NK-92 (cell line): ENCODE results near the gene DCAF12.
"Not testable (repeated sequence)": the region's sequence is repeated elsewhere in the genome, so short reads cannot be mapped to it uniquely, and the experiment has no call there.

Experiments
- DNase-seq: peaks from one replicate; lab custom pipeline; 2025; ENCODE audit not compliant: unreplicated experiment; lab: John Stamatoyannopoulos, UW

The DCAF12 gene

DNA sequence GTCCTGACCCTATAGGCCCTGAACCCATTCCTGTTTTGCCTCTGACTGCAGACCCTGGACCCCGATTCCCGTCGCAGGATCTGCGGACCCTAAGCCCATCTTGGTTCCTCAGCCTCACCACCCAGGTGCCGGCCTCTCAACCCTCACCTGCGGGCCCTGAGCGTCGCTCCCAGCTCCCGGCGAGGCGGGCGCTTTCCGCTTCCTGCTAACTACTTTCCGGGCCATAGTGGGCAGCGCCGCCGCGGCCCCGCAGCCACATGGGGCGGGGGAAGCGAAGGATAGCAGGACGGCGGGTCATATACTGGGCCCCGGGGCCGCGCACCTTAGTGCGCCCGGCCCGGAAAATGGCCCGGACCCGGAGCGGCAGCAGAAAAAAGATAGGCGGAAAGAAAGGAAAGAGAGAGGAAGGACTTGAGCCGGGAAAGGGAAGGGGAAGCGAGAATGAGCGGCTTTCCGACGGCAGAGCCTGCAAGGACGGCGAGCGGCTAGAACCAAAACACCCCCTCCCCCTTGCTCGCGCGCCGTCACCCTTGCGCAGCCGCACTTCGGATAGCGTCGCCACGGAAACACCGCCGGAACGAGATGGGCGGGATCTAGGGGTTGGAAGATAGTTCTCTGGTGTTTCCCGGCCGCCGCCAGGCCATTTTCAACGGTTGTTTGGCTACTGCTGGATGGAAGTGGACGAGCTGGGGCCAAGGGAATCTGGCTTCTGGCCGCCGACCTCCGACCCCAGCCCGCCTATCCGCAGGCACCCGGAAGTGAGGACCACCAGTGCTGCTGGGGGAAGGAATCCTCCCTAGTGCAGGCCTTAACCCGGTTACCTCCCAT lies at the start of gene DCAF12:
Gene DCAF12 (minus strand): TSS at position 492 of the 828 bp plus-strand sequence. CDS start 267 bp downstream, at position 225.
- no peak for DNase-seq

DNA sequence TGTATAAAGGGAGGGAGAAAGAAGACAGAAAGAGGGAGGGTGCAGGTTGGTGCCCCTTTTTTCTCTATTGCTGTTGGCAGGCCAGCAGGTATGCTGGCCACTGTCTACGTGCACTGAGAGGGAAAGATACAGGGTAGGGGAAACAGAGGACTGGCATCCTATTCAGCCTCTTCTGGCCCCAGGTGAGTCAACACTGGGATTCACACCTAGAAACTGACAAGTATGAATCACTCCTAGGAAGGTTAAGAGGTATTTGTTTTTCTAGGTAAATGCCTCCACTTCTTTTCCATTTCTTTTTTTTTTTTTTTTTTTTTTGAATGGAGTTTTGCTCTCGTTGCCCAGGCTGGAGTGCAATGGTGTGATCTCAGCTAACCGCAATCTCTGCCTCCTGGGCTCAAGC lies 49.6 kb upstream of the DCAF12 start:
- DNase-seq = no peak

DNA sequence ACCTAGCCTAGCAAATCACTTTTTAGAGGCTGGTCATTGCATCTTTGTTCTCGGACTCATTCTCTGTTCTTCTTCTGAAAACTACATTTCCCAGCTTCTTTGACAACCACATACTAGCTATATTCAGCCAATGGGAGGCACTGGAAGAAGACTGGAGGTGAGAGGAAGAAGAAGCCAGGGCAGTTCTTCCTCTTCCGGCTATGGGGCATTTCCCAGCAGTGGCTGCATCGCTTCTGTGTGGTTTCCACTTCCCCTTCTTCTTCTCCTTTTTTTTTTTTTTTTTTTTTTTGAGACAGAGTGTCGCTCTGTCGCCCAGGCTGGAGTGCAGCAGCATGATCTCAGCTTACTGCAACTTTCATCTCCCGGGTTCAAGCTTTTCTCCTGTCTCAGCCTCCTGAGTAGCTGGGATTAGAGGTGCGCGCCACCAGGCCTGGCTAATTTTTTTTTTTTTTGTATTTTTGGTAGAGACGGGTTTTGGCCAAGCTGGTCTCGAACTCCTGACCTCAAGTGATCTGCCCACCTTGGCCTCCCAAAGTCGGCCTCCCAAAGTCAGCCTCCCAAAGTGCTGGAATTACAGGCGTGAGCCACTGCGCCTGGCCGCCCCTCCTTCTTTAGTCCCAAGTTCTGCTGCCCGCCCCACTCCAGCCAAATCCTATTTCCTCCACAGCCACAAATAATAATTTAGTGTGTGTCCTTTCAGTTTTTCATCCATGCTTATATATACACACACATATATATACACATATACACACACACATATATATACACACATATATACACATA lies 45.4 kb upstream of the DCAF12 start:
- DNase-seq = no peak

DNA sequence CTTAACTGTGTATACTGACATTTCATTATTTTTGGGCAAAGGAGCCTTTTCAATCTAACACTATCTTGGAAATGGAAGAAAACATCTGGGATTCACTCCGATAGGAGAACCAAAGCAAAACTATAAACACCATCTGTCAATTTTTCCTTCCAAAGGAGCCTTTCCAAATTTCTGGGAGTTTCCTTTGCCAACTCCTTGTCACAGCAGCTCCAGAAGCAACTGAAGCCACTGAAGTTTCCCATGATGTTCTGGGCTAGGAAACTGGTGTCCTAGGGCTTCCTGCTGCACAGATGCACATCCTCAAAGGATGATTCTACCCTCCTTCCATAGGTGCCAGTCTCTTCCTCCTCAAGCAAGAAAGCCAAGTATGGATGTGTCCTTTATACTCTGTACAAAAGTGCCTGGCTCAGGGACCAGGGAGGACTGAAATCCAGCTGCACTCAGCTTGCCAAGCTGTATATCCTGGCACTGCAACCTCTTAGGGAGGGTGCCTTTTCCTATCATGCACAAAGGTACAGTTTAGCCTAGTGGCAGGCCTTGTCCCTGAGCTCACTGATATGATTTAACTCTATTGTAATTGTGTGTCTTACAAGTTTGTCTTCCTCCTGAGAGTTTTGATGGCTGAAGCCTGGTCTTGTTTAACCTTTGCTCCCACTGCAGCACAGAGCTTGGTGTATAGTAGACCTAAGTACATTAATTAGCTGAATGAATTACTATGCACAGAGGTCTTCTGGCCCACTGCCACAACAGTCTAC lies 43.9 kb upstream of the DCAF12 start:
- no peak for DNase-seq

DNA sequence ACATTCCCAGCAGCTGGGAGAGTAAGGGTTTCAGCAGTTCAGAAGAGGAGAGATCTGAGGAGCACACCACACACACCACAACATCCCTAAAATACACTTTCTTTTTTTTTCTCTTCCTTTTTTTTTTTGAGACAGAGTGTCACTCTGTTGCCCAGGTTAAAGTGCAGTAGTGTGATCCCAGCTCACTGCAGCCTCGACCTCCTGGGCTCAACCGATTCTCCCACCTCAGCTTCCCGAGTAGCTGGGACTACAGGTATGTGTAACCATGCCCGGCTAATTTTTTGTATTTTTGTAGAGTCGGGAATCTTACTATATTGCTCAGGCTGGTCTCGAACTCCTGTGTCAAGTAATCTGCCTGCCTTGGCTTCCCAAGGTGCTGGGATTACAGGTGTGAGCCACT lies 42.6 kb upstream of the DCAF12 start:
- DNase-seq = no peak

DNA sequence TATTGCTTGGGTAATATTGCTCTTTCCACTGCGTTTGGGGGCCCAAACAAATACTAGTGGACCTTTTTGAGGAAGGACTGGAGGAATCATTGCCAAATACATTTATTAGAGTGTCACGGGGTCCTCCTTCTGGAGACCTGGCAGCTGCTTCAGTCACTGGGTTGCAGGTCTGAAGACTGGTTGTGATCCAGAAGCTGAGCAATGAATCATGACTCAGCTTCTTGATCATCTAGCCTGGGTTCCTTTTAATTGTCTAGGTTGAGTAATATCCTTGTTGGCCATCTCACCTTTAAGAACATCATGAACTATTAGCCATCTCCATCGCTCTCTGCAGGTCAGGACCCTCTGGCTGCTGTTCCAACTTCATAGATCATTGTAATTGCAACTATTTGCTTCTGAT lies 36.9 kb upstream of the DCAF12 start:
- no peak for DNase-seq

DNA sequence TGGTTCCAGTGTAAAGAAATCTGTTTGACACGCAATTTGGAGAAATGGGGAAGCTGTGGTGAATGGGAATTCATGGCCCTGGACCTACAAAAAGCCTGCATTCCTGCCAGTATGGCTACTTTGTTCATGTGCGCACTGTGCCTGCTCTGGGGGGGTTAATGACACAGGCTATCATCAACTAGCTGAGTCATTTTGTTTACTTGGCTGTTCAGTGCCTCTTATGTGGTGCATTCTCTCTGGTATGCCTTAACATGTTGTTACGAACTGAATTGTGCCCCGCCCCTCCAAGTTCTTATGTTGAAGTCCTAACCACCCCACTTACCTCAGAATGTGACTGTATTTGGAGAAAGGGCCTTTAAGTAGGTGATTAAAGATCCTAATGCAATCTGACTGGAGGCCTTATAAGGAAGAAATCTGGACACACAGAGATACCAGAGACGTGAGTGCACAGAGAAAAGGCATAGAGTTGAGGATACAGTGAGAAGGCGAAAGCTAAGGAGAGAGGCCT lies 31.9 kb upstream of the DCAF12 start:
- DNase-seq = no peak

DNA sequence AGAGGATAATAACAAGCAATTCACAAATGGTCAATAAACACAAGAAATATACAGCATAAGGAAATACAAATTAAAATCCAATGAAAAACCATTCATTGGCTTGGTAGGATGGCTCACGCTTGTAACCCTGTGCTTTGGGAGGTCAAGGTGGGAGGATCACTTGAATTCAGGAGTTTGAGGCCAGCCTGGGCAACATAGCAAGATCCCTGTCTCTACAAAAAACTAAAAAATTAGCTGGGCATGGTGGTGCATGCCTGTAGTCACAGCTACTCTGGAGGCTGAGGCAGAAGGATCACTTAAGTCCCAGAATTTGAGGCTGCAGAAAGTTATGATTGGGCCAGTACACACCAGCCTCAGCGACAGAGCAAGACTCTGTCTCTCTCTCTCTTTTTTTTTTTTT lies 31.4 kb upstream of the DCAF12 start:
- no peak for DNase-seq

DNA sequence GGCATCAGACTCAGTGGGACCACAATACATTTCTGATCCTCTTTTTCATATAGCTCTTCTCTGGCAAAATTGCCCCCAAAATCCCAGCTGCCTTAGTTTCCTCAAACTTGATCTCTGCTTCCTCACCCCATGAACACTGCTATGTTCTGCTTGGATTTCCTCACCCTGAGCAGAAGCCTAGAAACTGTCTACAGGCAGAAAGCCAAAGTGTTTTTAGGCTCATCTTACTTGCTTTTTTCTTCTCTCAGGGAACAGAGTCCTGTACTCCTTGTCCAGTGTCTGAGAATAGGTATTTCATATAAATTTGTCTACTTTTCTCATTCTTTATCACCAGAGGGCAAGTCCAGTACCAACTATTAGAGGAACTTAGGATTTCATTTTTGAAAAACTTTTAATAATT lies 30.8 kb upstream of the DCAF12 start:
- no peak for DNase-seq

DNA sequence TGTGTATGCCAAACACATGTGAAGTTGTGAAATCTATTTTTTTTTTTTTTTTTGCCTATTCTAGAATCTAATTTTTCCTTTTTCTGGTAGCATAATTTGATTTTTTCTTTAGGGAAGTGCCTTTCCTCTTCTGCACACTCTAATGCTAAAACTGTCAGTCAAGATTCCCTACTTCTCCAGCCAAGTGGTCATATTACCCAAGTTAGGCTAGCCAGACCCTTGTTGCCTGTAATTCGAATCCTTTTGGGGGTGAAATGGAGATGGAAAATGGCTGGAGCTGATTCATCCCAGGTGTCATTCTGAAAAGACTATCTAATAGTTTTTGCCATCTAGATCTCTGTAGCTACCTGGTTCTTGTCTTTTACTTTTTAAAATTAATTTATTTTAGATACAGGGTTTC lies 27.6 kb upstream of the DCAF12 start:
- no peak for DNase-seq

DNA sequence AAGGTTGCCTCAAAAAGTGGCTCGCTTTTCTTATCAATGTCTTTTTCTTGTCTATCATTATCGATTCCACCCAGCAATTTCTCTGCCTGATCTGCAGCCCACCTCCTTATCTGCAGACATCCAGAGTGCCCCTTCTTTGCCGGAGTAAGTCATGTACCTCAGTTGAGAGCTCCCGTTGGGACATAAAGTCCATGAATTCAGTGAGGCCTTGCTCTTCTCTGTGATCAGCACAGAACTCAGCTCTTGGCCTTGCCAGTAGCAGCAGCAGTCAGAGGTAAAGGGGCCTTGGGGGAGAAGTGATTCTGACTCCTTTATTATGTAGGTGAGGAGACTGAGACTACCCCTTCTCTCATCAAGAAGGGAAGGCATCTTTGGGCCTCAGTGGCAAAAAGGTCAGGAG lies 24.9 kb upstream of the DCAF12 start:
- no peak for DNase-seq

DNA sequence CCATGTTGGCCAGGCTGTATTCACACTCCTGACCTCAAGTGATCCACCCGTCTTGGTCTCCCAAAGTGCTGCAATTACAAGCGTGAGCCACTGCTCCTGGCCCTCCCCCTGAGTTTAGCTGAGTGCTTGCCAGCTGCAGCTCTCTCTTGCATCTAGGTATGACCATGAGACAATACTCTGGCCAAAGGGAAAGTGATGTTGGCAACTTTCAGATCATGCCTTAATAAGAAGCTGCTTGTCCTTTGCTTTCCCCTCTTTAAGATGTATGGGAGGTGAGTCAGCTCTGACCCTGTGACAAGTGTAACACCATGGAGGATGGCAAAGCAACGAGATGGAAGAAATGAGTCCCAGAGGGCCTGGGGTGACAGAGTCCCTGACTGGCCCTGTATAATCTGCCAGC lies 18.7 kb upstream of the DCAF12 start:
- DNase-seq = no peak

DNA sequence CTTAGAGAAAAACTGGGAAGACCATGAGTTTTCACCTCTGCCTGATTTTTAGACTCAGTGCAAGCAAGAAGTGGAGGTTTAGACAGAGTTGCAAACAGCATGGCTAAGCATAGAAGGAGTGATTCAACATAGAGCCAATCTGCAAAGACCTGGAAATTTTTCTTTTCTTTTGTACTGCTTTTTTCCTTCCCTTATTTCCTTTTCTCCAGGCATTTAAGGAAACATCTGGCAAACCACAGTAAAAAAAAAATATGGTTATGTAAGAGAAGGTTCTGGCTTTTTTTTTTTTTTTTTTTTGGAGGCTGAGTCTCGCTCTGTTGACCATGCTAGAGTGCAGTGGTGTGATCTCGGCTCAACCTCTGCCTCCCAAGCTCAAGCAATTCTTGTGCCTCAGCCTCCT lies 16.6 kb upstream of the DCAF12 start:
- no peak for DNase-seq

DNA sequence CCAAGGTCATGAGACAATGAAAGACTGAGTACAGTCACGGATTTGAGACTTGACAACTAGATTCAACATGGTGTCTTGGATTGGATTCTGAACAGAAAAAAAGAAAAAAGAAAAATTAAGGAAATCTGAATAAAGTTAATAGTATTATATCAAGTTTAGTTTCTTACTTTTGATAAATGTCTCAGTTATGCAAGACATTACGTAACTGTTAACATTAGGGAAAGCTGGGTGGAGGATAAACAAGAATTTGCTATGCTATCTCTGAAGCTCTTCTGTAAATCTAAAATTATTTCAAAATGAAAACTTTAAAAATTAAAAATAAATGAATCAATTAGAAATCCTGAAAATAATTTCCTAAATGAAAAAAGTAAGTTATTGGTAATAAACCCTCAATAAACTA lies 14.4 kb upstream of the DCAF12 start:
- no peak for DNase-seq

DNA sequence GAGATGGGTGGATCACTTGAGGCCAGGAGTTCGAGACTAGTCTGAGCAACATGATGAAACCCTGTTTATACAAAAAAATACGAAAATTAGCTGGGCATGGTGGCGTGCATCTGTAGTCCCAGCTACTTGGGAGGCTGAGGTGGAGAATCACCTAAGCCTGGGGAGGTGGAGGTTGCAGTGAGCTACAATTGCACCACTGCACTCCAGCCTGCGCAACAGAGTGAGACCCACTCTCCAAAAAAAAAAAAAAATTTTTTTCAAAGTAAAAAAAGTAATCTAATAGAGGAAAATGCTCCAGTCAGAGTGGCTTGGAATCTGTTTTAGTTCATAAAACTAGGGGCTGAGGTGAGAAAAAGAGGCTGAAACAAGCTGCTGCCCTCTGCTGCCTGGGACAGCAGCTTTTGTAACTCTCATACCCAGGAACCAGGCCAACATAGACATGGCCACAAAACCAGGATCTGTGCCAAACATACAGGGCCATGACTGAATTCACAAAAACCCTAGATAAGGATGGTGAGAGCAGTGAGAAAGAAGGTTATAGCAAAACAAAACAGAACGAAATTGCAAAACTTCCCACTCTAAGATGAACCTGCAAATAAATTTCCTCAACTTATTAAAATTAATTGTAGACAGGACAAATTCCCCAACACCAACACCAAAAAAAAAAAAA lies 13.1 kb upstream of the DCAF12 start:
- DNase-seq = no peak

DNA sequence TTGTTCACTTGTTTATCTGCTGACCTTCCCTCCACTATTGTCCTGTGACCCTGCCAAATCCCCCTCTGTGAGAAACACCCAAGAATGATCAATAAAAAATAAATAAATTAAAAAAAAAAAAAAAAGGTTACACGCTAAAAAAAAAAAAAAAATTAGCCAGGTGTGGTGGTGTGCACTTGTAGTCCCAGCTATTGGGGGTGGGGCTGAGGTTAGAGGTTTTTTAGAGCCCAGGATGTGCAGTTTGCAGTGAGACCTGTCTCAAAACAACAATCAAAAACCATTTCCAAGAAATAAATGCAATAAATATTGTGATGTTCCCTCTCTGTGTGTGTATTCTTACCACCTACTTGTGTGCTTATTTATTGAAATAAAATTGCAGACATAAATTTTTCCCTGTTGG lies 12.1 kb upstream of the DCAF12 start:
- not testable (repeated sequence) for DNase-seq

DNA sequence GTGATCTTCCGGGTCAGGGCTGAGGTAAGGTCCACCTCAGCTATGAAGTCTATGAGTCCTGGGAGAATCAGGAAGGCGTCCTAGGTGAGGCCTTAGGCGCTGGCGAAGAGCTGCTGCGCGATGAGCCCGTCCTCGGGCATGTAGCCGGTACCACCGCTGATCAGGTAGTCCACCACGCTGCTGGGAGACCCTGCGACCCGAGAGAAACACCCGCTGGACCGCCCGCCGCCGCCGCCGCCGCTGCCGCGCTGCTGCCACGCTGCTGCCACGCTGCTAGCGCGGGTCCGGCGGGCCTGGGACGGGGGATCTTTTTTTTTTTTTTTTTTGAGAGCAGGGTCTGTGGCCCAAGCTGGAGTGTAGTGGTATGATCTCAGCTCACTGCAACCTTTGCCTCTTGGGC lies 8.0 kb upstream of the DCAF12 start:
- DNase-seq = no peak

DNA sequence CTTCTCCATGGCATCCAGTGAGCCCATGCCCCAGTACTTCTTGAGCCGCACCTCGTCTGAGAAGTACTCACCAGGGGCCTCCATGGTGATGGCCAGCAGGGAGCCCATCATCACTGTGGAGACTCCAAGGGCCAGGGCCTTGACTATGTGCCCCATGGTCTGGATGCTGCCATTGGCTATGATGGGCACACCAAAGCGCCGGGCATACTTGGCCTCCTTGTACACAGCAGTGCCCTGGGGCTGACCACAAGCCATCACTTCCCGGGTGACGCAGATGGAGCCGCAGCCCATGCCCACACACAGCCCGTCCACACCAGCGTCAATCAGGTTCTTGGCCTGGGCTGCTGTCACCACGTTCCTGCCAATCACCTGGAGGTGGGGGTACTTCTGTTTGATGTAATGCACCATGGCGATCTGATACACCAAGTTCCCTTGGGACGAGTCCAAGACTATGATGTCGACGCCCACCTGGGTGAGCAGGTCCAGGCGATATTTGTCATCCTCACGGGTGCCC lies 7.0 kb upstream of the DCAF12 start:
- no peak for DNase-seq

DNA sequence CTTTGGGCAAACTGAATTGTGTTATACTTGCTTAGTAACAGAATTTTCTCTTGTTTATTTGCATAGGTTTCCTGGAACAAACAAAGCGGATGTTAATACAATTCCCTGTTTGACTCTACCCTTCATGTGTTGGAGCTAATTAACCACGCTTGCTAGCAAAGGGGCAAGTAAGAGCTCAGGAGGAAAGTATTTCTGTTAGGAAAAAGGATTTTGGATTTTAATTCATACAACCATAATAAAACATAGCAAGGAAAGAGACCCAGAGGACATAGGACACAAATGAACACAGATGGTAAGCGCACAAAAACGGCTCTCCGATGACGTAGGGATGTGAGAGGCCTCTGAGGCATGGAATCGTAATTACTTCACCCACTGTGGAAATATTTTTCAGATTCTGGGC lies 5.1 kb upstream of the DCAF12 start:
- no peak for DNase-seq

DNA sequence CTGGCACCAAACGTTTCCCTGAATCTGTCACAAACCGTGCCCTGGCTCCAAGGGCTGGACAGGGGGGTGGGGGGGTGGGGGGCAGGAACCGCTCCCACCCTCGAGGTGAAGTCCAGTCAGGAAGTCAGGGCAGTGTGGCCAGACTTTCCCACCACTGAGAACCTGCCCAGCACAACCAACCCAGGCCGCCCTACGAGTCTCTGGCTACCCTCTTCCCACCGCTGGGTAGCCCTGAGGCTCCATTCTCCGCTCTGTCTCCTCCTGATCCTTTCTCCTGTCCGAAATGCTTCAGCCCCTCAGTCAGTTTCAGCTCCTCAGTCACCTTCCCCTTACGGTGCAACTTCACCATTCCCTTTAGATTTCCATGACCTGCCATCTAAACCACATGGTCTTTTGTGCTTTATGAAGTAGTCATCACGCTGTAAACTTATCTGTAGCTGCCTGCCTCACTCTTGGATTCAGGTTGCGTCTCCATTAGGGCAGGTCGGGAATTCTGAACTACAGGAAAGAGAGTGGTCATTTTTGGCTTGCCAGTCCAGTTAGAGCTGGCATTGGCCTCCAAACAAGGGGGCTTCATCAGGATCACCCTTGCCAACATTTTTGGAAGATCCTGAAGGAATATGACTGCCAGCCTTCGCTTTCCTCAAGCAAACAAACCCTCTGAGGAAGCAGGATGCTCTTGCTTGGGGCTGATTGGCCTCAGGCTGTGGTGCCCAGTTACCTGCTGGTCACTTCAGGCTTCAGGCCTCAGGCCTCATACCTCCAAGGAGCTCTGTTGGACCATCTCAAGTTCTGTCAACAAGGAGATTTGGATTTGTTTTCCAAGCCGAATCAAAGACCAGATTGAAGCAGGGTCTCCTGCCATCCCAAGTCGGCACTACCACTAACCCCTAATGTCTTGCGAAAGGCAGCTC lies 794 bp upstream of the DCAF12 start:
- no peak for DNase-seq
